GM21528 (cell line): Measurements from ENCODE around the gene PRRC2B.
"Not testable (repeated sequence)": the region's sequence is repeated elsewhere in the genome, so short reads cannot be mapped to it uniquely, and the experiment has no call there.

ENCODE experiments used
- ATAC-seq: cut with Tn5 transposase; IDR thresholded peaks from one replicate; pipeline ENCODE4 v1.9.1; 2021; ENCODE audit warnings: mild to moderate bottlenecking, moderate library complexity; ENCODE audit not compliant: unreplicated experiment, low FRiP score

The PRRC2B gene

GRCh38 chr9:131432597-131433301 lies 38.9 kb downstream of the PRRC2B start:
- ATAC-seq: no peak

- ATAC-seq: no peak
These were observed 39.5 kb downstream of the PRRC2B start for GRCh38 chr9:131433302-131433854.

DNA sequence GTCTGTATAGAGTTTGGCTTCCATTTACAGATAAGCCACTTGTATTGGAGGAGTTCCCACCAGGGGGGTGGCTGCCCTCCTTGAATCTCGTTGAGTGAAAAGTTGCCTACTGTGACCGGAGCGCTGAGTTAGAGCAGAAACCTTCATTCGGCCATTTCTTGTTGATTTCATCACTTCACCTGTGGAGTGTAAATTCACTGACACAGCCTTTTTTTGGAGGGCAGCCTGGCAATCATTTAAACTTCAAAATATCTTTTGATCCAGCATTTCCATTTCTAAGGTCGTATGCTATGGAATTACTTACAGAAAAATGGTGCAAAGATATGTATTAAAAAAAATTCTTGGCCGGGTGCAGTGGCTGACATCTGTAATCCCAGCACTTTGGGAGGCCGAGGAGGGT lies 40.8 kb downstream of the PRRC2B start:
- ATAC-seq: no peak

DNA sequence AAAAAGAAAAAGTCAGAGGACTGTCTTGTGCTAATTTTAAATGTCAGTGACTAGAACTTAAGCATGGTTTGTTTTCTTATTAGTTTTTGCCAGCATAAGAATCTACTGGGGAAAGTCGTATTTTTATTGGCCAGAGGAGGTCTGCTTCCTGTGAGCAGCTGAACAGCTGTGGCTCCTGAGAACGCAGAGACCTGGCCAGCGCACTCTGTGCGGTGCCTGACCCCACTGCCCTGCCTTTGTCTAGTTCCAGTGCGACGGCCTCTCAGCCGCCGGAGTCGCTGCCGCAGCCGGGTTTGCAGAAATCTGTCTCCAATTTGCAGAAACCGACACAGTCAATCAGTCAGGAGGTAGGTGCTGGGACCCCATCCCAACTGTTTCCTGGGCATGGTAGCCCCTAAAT lies 42.5 kb downstream of the PRRC2B start:
- ATAC-seq: no peak

- no peak for ATAC-seq
These were observed 43.0 kb downstream of the PRRC2B start for GRCh38 chr9:131436865-131437271.

DNA sequence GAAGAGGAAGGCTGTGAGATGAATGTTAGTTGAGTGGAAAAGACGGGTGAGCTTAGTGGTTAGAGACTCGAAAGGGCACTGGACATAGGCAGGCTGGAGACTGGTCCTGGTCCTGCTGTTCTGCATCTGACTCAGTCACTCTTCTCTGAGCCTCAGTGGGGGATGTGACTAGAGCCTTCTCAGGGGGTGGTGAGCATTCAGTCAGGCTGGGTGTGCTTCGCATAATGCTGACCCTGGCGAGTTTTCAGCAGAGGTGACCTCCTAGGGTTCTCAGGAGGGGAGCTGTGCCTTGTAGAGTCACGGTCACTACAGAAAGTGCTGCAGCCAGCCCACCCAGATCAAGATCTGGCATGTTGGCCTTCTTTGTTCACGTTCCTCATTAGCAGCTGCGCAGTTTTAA lies 44.3 kb downstream of the PRRC2B start:
- no peak for ATAC-seq

GRCh38 chr9:131439224-131439623 lies 45.3 kb downstream of the PRRC2B start:
- no peak for ATAC-seq

DNA sequence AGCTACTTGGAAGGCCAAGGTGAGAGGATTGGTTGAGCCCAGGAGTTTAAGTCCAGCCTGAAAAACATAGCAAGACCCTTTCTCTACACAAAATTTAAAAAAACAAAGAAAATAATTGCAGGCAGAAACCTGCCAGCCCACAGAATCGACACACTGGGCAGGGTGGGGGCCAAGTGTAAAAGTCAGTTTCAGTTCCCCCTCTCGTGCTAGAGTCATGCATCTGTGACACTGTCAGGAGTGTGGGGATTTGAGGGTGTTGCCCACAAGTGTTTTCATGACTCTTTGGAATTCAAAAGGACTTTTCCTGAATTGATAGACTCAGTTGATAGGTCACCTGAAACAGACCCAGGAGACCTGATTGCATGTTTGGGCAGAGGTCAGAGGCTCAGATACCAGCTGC lies 47.6 kb downstream of the PRRC2B start:
- ATAC-seq: no peak

- ATAC-seq: no peak
These were observed 48.5 kb downstream of the PRRC2B start for GRCh38 chr9:131442351-131442750.

GRCh38 chr9:131443648-131444047 lies 49.8 kb downstream of the PRRC2B start:
- no peak for ATAC-seq

GRCh38 chr9:131446276-131446675 lies 52.4 kb downstream of the PRRC2B start:
- ATAC-seq: no peak

DNA sequence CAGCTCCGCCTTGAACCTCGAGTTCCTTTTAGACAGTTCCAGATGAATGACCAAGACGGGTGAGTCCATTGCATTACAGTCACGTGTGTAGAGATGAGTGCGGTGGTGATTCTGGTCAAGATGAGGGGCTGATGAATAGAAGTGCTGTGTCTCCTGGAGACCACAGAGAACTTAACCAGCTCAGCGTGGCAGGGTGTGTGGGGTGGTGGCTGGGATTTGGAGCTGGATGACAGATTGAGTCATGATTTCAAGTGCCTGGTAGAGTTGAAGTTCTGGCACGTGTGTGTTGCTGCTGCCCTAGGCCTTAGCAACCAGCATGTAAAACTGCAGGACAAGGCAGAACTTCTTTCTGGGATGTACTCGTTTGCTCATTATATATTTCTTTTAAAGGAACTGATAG lies 53.3 kb downstream of the PRRC2B start:
- ATAC-seq: no peak

- no peak for ATAC-seq
These were observed 53.7 kb downstream of the PRRC2B start for GRCh38 chr9:131447600-131447999.

GRCh38 chr9:131448818-131449217 lies 54.9 kb downstream of the PRRC2B start:
- no peak for ATAC-seq

GRCh38 chr9:131449276-131449675 lies 55.4 kb downstream of the PRRC2B start:
- ATAC-seq: no peak

DNA sequence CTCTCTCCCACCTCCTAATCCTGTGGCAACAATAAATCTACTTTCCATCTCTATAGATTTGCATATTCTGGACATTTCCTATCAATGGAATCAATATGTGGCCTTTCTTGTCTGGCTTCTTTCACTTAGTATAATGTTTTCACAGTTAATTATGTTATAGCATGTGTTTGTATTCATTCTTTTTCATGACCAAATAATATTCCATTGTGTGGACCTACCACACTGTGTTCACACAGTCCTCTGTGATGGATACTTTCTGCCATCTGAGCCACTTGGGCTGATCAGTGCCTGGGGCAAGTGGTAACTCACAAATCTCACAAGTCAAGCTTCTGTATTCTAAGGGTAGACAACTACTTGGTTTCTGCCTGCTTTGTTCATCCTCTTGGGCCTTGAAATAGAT lies 60.1 kb downstream of the PRRC2B start:
- no peak for ATAC-seq

GRCh38 chr9:131455655-131456054 lies 61.8 kb downstream of the PRRC2B start:
- ATAC-seq: not testable (repeated sequence)

DNA sequence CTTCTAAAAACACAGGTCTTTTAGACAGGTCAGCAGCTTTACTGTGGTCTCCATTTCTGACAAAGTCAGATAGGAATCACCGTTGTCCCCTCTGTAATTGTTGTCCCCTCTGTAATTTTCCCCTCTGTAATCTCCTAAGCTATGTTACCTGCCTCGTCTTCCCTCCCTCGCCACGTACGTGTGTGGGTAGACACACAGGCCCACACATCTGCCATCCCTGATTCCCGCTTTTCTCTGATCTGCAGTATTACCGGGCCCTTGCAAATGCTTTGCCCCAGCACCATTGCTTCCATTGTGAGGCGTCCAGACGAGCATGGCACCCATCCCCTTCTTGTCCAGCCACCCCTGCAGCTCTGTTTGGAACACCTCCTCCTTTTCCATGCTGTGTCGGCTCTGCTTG lies 63.9 kb downstream of the PRRC2B start:
- no peak for ATAC-seq

GRCh38 chr9:131459056-131459455 lies 65.2 kb downstream of the PRRC2B start:
- ATAC-seq: no peak

- ATAC-seq: no peak
These were observed 67.3 kb downstream of the PRRC2B start for GRCh38 chr9:131461166-131461565.

- ATAC-seq: no peak
These were observed 70.6 kb downstream of the PRRC2B start for GRCh38 chr9:131464354-131465000.

DNA sequence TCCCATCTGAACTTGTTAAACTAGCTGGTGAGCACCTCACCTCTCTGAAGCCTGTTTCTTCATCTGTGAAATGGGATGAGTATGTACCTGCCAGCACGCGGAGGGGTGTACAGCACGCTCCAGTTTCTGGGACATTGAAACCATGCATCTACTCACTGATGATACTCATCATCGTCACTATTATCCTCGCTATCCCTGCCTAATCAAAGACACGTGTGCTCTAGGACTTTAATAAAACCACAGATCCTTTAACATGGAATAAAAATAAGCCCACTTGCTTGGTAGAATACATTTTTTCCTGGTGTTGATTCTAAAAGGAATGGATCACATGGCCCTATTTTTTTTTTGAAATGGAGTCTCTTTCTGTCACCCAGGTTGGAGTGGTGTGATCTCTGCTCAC lies 71.5 kb downstream of the PRRC2B start:
- ATAC-seq: no peak
